ENCODE data around the gene LIPM. TPM values are rescaled to one million over a fixed set of nuclear protein-coding genes. Genes with fewer than 3 reads are reported as not detected.

LIPM gene
- polyA plus RNA-seq, 2 of the 4 experiments (the other 2 are of a cell fraction): not detected

DNA sequence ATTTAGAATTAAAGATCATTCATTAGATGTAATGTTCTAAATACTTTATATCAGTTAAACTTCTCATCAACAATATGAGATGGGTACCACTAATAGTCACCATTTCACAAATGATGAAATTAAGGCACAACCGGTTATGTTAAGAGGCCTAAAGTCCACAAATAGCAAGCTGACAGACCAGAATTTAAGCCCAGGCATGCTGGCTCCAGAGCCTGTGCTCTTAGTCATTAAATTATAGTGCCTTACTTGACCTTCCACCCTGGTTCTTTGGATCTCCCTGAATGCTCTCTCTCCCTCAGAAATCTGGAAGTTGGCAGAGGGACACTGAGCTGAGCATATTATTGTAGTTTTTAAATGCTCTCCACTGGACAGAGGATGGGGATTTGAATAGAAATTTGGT is 39.1 kb upstream of the LIPM start:
- peaks cover 4% of the 10 kb centered on the region; the same call in 2 of the 3 replicates for H3K4me1 ChIP-seq
- TF ChIP-seq HOXA7 (CRISPR knock-in tag; IDR thresholded peaks at IDR 0.05) (no peak), GATA3 (IDR thresholded peaks at IDR 0.05; ENCODE audit: borderline replicate concordance) (no peak), ESRRA (IDR thresholded peaks at IDR 0.05; ENCODE audit: borderline replicate concordance, low read length) (no peak), PBX3 (IDR thresholded peaks at IDR 0.05) (no peak), POLR2AphosphoS2 (conservative IDR thresholded peaks at IDR 0.05; ENCODE audit: low read length) (no peak)
- TF ChIP-seq, protein P1, sequence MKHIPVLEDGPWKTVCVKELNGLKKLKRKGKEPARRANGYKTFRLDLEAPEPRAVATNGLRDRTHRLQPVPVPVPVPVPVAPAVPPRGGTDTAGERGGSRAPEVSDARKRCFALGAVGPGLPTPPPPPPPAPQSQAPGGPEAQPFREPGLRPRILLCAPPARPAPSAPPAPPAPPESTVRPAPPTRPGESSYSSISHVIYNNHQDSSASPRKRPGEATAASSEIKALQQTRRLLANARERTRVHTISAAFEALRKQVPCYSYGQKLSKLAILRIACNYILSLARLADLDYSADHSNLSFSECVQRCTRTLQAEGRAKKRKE (CRISPR knock-in tag; IDR thresholded peaks at IDR 0.05; ENCODE audit: low read depth): no peak
- H3K4me2 ChIP-seq: no peak overlapping the region
- DNase-seq (ENCODE audit: low read depth in 1 of 2, low spot score in 1 of 2) (no peak), ATAC-seq (no peak), FAIRE-seq (no peak)
- ChIA-PET CTCF (interaction anchor here (1.4 kb wide), 1 partner anchor 70 kb away, joined by 4 read pairs; no protein-coding TSS in a partner anchor), POLR2A (no interaction called here)
- no peaks in the 10 kb centered on the region for H3K9me3 ChIP-seq
- WGBS (ENCODE audit: missing lambda C conversion rate): 49% methylated on average over 1 of the region's 1 CpG
- H3K27ac ChIP-seq: no peak overlapping the region
- H3K4me3 ChIP-seq: no peak overlapping the region

DNA sequence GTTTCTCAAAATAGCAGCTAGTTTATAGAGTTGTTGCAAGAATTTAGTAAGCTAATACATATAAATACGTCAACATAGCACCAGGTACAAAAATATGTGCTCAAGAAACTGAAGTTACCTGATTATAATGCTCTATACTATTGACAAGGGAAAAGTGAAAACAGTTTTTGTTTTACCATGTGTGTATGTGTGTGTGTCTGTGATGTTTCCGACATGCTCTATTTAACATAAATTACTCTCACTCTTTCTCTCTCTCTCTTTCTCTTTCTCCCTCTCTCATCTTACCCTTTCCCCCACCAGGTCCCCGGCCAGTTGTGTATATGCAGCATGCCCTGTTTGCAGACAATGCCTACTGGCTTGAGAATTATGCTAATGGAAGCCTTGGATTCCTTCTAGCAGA is 38.4 kb upstream of the LIPM start:
- Histone ChIP-seq H3K4me2 (no peak overlapping the region), H3K4me1 (peaks cover 9% of the 10 kb centered on the region; the same call in 2 of the 3 replicates), H3K9me3 (no peaks in the 10 kb centered on the region), H3K27ac (no peak overlapping the region), H3K4me3 (no peak overlapping the region)
- FAIRE-seq (no peak), ATAC-seq (no peak), DNase-seq (ENCODE audit: low read depth in 1 of 2, low spot score in 1 of 2) (no peak)
- 55% methylated on average over 3 of the region's 3 CpGs for WGBS (ENCODE audit: missing lambda C conversion rate)
- ChIA-PET POLR2A (no interaction called here), CTCF (interaction anchor here (0.8 to 1.5 kb wide), 3 partner anchors 8 to 181 kb away, joined by 3 to 5 read pairs (median 4); partner anchors contain the start of gene RNLS)
- no peak for TF ChIP-seq KDM1A (IDR thresholded peaks at IDR 0.05; ENCODE audit: low read depth)

GRCh38 chr10:88765816-88766215 is 36.7 kb upstream of the LIPM start:
- 59% methylated on average over 1 of the region's 1 CpG for WGBS (ENCODE audit: missing lambda C conversion rate)
- ATAC-seq: no peak
- TF ChIP-seq HOXA7 (CRISPR knock-in tag; IDR thresholded peaks at IDR 0.05): no peak
- TF ChIP-seq TP53 (CRISPR knock-in tag; IDR thresholded peaks at IDR 0.05): no peak
- TF ChIP-seq ZFP36 (IDR thresholded peaks at IDR 0.05; ENCODE audit: borderline replicate concordance, partially characterized antibody): no peak
- TF ChIP-seq RARB (CRISPR knock-in tag; IDR thresholded peaks at IDR 0.05): no peak
- no peak for TF ChIP-seq REST (IDR thresholded peaks at IDR 0.05)
- no peak for TF ChIP-seq NFE2L2 (conservative IDR thresholded peaks at IDR 0.05; ENCODE audit: low read length)
- no peak for TF ChIP-seq RAD21 (conservative IDR thresholded peaks at IDR 0.05 in 1 of 2, IDR thresholded peaks at IDR 0.05 in 1 of 2)
- no peak for TF ChIP-seq HDAC2 (IDR thresholded peaks at IDR 0.05)
- TF ChIP-seq ZSCAN20 (CRISPR knock-in tag; IDR thresholded peaks at IDR 0.05): no peak
- no peak for TF ChIP-seq FOXS1 (CRISPR knock-in tag; IDR thresholded peaks at IDR 0.05)
- no peak for TF ChIP-seq RFX5 (IDR thresholded peaks at IDR 0.05)
- TF ChIP-seq EHF (CRISPR knock-in tag; IDR thresholded peaks at IDR 0.05): no peak
- no peak for TF ChIP-seq BHLHE40 (IDR thresholded peaks at IDR 0.05; ENCODE audit: low read depth, low read length)
- no peak for TF ChIP-seq CHD2 (IDR thresholded peaks at IDR 0.05; ENCODE audit: low read length, partially characterized antibody)
- TF ChIP-seq, protein P1 (CRISPR knock-in tag; IDR thresholded peaks at IDR 0.05; ENCODE audit: low read depth): no peak
- no peak for TF ChIP-seq KDM1A (IDR thresholded peaks at IDR 0.05; ENCODE audit: low read depth)
- TF ChIP-seq SREBF2 (IDR thresholded peaks at IDR 0.05): no peak
- TF ChIP-seq BCL3 (IDR thresholded peaks at IDR 0.05): no peak
- TF ChIP-seq EP300 (IDR thresholded peaks at IDR 0.05): no peak
- TF ChIP-seq HMGXB4 (CRISPR knock-in tag; IDR thresholded peaks at IDR 0.05; ENCODE audit: borderline replicate concordance): no peak

More at GRCh38 chr10:88765816-88766215, 36.7 kb upstream of the LIPM start:
- ChIA-PET POLR2A (no interaction called here), CTCF (interaction anchor here (1.0 kb wide), 1 partner anchor 70 kb away, joined by 3 read pairs; no protein-coding TSS in a partner anchor)
- Histone ChIP-seq H3K9me3 (no peaks in the 10 kb centered on the region), H3K4me3 (no peak overlapping the region), H3K4me1 (peaks cover 9% of the 10 kb centered on the region; the same call in 2 of the 3 replicates), H3K4me2 (no peak overlapping the region), H3K27ac (no peak overlapping the region)
- DNase-seq (ENCODE audit: low read depth in 1 of 2, low spot score in 1 of 2) (no peak), FAIRE-seq (no peak)
